GM19438 (cell line): ENCODE data around the gene ELOVL2.
"Not testable (repeated sequence)": the region's sequence is repeated elsewhere in the genome, so short reads cannot be mapped to it uniquely, and the experiment has no call there.

Experiments used
- ATAC-seq: cut with Tn5 transposase; IDR thresholded peaks from one replicate; pipeline ENCODE4 v1.9.1; 2021; ENCODE audit warnings: low read depth; ENCODE audit not compliant: unreplicated experiment

The ELOVL2 gene

GRCh38 chr6:11025921-11026635 lies 18.0 kb downstream of the ELOVL2 start:
- peak; percentile 89 for ATAC-seq

- no peak for ATAC-seq
Measured at GRCh38 chr6:11025130-11025529, 19.0 kb downstream of the ELOVL2 start.

- no peak for ATAC-seq
Measured at GRCh38 chr6:11023032-11023431, 21.1 kb downstream of the ELOVL2 start.

- no peak for ATAC-seq
Measured at GRCh38 chr6:11021714-11022113, 22.4 kb downstream of the ELOVL2 start.

- no peak for ATAC-seq
Measured at GRCh38 chr6:11021003-11021402, 23.1 kb downstream of the ELOVL2 start.

GRCh38 chr6:11018225-11018624 lies 25.9 kb downstream of the ELOVL2 start:
- ATAC-seq, result no peak

GRCh38 chr6:11017090-11017489 lies 27.0 kb downstream of the ELOVL2 start:
- ATAC-seq, result no peak

GRCh38 chr6:11016452-11016851 lies 27.7 kb downstream of the ELOVL2 start:
- ATAC-seq, result no peak

GRCh38 chr6:11015102-11015501 lies 29.0 kb downstream of the ELOVL2 start:
- ATAC-seq, result no peak

- no peak for ATAC-seq
Measured at GRCh38 chr6:11013721-11014070, 30.4 kb downstream of the ELOVL2 start.

GRCh38 chr6:11012976-11013720 lies 31.0 kb downstream of the ELOVL2 start:
- no peak for ATAC-seq

- ATAC-seq, result no peak
Measured at GRCh38 chr6:11012295-11012754, 31.8 kb downstream of the ELOVL2 start.

- ATAC-seq, result no peak
Measured at GRCh38 chr6:11011787-11012234, 32.3 kb downstream of the ELOVL2 start.

- peak; percentile 79 for ATAC-seq
Measured at GRCh38 chr6:11009353-11009752, 34.8 kb downstream of the ELOVL2 start.

GRCh38 chr6:11008821-11009220 lies 35.3 kb downstream of the ELOVL2 start:
- no peak for ATAC-seq

GRCh38 chr6:11007715-11008608 lies 36.1 kb downstream of the ELOVL2 start:
- no peak for ATAC-seq

GRCh38 chr6:11006061-11006460 lies 38.0 kb downstream of the ELOVL2 start:
- ATAC-seq, result no peak

- ATAC-seq, result not testable (repeated sequence)
Measured at GRCh38 chr6:11003297-11003696, 40.8 kb downstream of the ELOVL2 start.

- ATAC-seq, result no peak
Measured at GRCh38 chr6:11002176-11002575, 41.9 kb downstream of the ELOVL2 start.

- ATAC-seq, result no peak
Measured at GRCh38 chr6:10999994-11000393, 44.1 kb downstream of the ELOVL2 start.

- ATAC-seq, result no peak
Measured at GRCh38 chr6:10995114-10995707, 48.9 kb downstream of the ELOVL2 start.
